Activated B cell treated with CpG ODN at 0.5 μM for 24 hours (primary cell): ENCODE results near the gene MOGAT1. TPM values are rescaled to one million over a fixed set of nuclear protein-coding genes. Genes with fewer than 3 reads are reported as not detected.

Experiments
- ATAC-seq: fragments of 200-7000 bp; cut with Tn5 transposase; one replicate; pipeline ENCODE4 v1.10.0; 2021; ENCODE audit warnings: low read depth, mild to moderate bottlenecking, moderate library complexity
- CTCF ChIA-PET: fragments of 350-600 bp; sonication (Branson Sonifier 250); formaldehyde crosslinking; loops from one replicate; lab custom pipeline; 2021; ENCODE audit warnings: antibody characterized with exemption; lab: Charles Lee
- POLR2A ChIA-PET: fragments of 350-600 bp; sonication (Branson Sonifier 250); formaldehyde crosslinking; loops from one replicate; lab custom pipeline; 2021; ENCODE audit warnings: antibody characterized with exemption; lab: Charles Lee
- DNase-seq: peaks from one replicate; pipeline ENCODE4 v3.0.0; 2022
- H3K27ac Mint-ChIP-seq: one replicate; pipeline ENCODE4 v1.8.0; 2020; ENCODE audit warnings: mixed read lengths
- H3K27me3 Mint-ChIP-seq: one replicate; pipeline ENCODE4 v1.8.0; 2021; ENCODE audit warnings: mixed read lengths
- H3K36me3 Mint-ChIP-seq: one replicate; pipeline ENCODE4 v1.8.0; 2021; ENCODE audit warnings: low read depth, mixed read lengths
- H3K4me1 Mint-ChIP-seq: one replicate; pipeline ENCODE4 v1.8.0; 2021; ENCODE audit warnings: mixed read lengths
- H3K4me3 Mint-ChIP-seq: one replicate; pipeline ENCODE4 v1.8.0; 2020; ENCODE audit warnings: mild to moderate bottlenecking, mixed read lengths
- H3K9me3 Mint-ChIP-seq: one replicate; pipeline ENCODE4 v1.8.0; 2020; ENCODE audit warnings: mixed read lengths
- CTCF ChIP-seq: fragments of 200-600 bp; IDR thresholded peaks from one replicate; pipeline ENCODE4 v1.8.0; 2022; ENCODE audit warnings: antibody characterized with exemption, mild to moderate bottlenecking
- intact Hi-C: fragments of 100-400 bp; cut with micrococcal nuclease; formaldehyde crosslinking; loops from one replicate; pipeline ENCODE4 v1.15.1; 2024
- total RNA-seq: library from RNA; stranded (reverse); gene quantifications from 2 replicates; pipeline ENCODE4 v1.2.3, GENCODE V29; 2022

Gene MOGAT1
- total RNA-seq, 1 donor from 2014 or later: not detected

GRCh38 chr2:222756362-222756831, 84.9 kb downstream of the MOGAT1 start:
- H3K36me3 Mint-ChIP-seq: no peaks in the 10 kb centered on the region
- no peak overlapping the region for H3K4me3 Mint-ChIP-seq
- ChIA-PET CTCF (no interaction called here), POLR2A (no interaction called here)
- peaks cover 3% of the 10 kb centered on the region for H3K9me3 Mint-ChIP-seq
- DNase-seq: no peak
- TF ChIP-seq CTCF: no peak
- peaks cover 3% of the 10 kb centered on the region for H3K27me3 Mint-ChIP-seq
- peaks cover 2% of the 10 kb centered on the region for H3K4me1 Mint-ChIP-seq
- ATAC-seq: no peak
- intact Hi-C loops: no loop called here
- no peak overlapping the region for H3K27ac Mint-ChIP-seq

- peaks cover 3% of the 10 kb centered on the region for H3K27me3 Mint-ChIP-seq
- H3K9me3 Mint-ChIP-seq: no peaks in the 10 kb centered on the region
- intact Hi-C loops: no loop called here
- ATAC-seq: no peak
- TF ChIP-seq CTCF: no peak
- no peak overlapping the region for H3K27ac Mint-ChIP-seq
- no peaks in the 10 kb centered on the region for H3K4me1 Mint-ChIP-seq
- no peak for DNase-seq
- no peak overlapping the region for H3K4me3 Mint-ChIP-seq
- POLR2A ChIA-PET: no interaction called here
- CTCF ChIA-PET: no interaction called here
- no peaks in the 10 kb centered on the region for H3K36me3 Mint-ChIP-seq
These were observed 85.6 kb downstream of the MOGAT1 start for GRCh38 chr2:222756951-222757650.

Other genes with a start within 250 kb of the MOGAT1 start
- gene SGPP2, start 247.1 kb upstream of the MOGAT1 start, total RNA-seq: 12.4 and 12.7 TPM in 2 replicates
- 21.6 and 23.3 TPM in 2 replicates for gene FARSB, start 15.6 kb upstream of the MOGAT1 start, total RNA-seq
- gene ACSL3, start 189.4 kb downstream of the MOGAT1 start, total RNA-seq: 40.6 and 41.2 TPM in 2 replicates